Activated CD4-positive, CD25-positive, alpha-beta regulatory T cell treated with anti-CD3 and anti-CD28 coated beads, Interleukin-2, amount 50 U/mL, for 72 hours (primary cell): ENCODE data around the gene TPO.
"Not testable (repeated sequence)": the region's sequence is repeated elsewhere in the genome, so short reads cannot be mapped to it uniquely, and the experiment has no call there.

Experiments
- DNase-seq: peaks from one replicate; pipeline ENCODE4 v3.0.0; 2021

TPO gene

GRCh38 chr2:1486670-1487069 is 73.4 kb downstream of the TPO start:
- DNase-seq = no peak

DNA sequence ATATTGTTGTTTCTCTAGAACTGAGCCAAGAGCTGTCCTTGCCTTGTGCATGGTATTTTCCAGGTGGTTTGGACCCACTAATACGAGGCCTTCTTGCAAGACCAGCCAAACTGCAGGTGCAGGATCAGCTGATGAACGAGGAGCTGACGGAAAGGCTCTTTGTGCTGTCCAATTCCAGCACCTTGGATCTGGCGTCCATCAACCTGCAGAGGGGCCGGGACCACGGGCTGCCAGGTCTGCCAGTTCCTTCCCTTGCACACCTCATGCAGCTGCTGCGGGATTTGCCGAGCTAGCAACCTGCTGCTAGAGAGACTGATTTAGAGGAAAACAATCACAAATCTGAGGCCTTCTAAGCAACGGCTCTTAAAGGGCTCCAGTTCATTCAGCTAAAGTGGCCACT is 74.5 kb downstream of the TPO start:
- DNase-seq = no peak

DNA sequence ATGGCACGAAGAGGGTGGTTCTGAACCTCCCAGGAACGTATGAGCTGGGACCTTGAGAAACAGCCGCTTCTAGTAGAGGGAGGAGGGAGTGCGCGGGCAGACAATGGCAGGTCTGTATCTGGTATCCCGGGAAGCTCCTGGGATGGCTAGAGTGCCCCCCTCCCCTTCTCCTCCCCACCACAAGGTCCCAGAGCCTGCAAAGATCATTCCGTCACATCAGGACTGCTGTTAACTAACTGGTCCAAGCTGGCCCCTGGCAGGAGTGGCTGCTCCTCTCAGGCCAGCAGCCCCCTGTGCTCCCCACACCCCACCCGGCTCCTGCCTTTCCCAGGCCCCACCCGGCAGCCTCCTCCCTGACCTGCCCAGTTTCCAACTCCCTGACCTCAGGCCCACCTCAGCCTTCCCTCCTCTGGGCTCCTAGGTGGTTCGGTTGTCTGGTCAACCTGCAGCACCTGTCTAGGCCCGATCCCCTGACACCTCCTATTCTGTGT is 75.0 kb downstream of the TPO start:
- DNase-seq = no peak

GRCh38 chr2:1488851-1489250 is 75.6 kb downstream of the TPO start:
- no peak for DNase-seq

GRCh38 chr2:1489486-1489885 is 76.2 kb downstream of the TPO start:
- DNase-seq = no peak

DNA sequence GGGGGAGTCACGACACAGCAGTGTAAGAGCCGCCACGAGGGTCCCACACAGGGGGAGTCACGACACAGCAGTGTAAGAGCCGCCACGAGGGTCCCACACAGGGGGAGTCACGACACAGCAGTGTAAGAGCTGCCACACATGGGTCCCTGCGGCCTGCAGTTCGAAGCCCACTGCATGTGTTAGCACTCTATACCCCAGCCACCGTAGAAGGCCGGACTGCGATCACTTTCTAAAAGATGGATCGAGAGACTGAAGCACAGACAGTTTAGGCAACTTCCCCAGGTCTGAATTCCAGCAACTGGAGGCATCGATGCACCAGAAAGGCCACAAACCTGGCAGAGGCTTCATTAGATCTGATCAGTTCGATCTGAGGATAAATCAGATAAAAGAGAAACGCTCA is 77.1 kb downstream of the TPO start:
- DNase-seq = not testable (repeated sequence)

- DNase-seq = no peak
These were observed 78.5 kb downstream of the TPO start for GRCh38 chr2:1491751-1492150.

GRCh38 chr2:1492231-1492630 is 79.0 kb downstream of the TPO start:
- DNase-seq = not testable (repeated sequence)

DNA sequence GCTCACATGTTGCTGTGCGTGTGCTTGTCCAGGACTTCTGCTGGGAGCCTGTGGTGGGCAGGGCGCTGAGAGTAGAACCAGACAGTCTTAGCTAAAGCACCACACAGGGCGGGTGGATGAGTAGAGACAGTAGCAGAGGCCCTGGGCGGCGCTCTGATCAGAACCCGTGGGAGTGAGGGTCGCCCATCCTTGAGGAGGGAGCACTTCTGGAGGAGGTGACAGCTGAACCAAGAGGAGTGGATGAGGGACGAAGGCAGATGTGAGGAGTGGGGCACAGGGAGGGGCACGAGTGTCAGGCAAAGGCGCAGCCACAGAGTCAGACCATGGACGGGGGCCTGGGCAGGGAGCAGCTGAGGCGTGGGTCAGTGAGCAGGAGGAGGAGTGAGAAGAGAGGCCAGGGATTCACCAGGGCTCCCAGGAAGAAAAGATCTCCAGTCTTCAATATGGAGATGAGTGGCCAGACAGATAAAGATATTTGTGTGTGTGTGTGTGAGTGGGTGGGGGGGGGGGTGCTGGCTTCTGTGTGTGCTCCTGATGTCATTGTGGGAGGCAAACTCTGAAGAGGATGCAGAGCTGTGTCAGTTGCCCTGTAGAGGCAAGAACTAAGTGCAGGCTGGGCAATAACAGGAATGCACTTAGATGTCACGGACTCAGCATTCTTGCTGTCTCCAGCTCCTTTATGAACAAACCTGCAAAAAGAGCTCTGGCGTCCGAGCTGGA is 79.6 kb downstream of the TPO start:
- DNase-seq = no peak

DNA sequence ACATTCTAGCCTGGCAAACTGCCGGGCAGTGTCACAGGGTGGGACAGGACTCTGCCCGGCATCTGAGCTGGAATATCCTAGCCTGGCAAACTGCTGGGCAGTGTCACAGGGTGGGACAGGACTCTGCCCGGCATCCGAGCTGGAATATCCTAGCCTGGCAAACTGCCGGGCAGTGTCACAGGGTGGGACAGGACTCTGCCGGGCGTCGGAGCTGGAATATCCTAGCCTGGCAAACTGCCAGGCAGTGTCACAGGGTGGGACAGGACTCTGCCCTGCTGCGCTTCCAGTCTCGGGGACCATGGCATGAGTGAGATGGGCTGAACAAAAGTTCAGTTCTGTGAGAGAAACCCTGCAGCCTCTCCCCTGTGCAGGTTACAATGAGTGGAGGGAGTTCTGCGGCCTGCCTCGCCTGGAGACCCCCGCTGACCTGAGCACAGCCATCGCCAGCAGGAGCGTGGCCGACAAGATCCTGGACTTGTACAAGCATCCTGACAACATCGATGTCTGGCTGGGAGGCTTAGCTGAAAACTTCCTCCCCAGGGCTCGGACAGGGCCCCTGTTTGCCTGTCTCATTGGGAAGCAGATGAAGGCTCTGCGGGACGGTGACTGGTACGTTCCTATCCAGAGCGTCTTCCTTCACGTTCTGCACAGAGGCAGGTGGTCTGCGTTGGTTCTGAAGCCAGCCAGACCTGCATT is 80.3 kb downstream of the TPO start:
- no peak for DNase-seq

DNA sequence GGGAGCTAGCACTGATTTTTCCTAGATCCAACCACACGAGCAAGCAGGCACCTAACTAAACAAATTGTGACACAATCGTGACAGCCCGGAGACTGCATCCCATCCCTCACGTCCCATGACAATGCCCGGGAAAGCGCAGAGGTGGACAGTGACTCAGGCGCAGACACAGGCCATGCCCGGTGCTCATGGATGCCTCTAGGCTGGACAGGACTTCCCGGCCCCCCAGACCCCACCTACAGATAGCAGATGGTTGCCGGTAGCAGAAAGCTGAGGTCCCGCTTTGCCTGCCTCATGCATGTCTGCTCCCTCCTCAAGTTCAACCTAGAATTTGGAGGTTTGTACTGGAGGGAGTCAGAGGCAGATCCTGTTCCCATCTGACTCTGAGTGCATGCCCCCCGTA is 81.0 kb downstream of the TPO start:
- no peak for DNase-seq

DNA sequence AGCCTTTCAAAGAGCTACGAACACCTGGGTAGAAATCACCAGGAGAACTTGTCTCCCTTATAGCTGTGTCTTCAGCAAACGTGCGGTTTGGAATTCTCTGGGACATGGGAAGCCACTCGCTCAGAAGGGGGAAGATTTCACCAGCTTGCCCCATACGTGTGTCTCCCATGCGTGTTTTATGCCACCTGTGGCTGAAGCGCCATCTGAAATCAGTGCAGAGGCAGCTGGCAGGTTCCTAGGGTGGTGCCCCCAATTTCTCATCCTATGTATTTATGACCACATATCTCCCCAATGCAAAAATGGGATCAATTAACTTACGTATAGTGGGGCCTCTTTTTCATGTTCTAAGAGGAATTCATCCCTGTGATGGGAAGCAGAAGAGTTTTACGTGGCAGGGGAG is 81.6 kb downstream of the TPO start:
- DNase-seq = no peak

DNA sequence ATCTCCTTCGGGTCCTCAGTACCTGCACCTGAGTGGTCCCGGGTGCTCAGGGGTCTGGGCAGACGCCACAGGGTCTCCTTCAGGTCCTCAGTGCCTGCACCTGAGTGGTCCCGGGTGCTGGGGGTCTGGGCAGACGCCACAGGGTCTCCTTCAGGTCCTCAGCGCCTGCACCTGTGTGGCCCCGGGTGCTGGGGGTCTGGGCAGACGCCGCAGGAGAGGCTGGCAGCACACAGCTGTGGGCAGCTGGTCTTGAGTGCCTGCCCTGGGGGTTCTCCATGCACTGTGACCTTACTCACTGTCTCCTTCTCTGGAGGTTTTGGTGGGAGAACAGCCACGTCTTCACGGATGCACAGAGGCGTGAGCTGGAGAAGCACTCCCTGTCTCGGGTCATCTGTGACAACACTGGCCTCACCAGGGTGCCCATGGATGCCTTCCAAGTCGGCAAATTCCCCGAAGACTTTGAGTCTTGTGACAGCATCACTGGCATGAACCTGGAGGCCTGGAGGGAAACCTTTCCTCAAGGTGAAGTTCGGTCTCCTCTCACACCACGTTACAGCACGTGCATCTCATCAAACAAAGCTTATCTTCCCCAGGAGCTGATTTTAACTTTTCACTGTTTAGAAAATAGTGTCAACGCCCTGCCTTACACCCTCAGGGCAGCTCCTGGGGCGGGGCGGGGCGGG is 82.6 kb downstream of the TPO start:
- no peak for DNase-seq

GRCh38 chr2:1496359-1496821 is 83.1 kb downstream of the TPO start:
- no peak for DNase-seq

GRCh38 chr2:1497122-1497611 is 83.9 kb downstream of the TPO start:
- DNase-seq = no peak

DNA sequence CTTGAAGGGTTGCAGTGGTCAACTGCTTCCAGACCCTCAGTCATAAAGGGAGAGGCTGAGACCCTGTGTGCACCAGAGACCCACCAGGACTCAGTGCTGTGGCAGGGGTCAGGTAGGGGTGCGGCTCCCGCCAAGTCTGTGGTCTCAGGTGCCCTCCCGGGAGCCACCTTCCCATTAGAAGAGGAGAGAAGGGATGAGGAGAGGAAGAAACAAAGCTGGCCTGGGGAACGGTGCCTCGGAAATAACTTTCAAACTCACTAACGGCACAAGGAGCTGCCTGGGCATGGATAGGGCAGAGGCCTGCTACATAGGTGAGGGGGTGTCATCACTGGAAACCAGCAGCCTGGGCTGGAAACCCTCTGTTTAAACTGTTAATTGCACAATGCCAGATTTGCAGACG is 84.9 kb downstream of the TPO start:
- no peak for DNase-seq

GRCh38 chr2:1499033-1499795 is 86.0 kb downstream of the TPO start:
- no peak for DNase-seq

DNA sequence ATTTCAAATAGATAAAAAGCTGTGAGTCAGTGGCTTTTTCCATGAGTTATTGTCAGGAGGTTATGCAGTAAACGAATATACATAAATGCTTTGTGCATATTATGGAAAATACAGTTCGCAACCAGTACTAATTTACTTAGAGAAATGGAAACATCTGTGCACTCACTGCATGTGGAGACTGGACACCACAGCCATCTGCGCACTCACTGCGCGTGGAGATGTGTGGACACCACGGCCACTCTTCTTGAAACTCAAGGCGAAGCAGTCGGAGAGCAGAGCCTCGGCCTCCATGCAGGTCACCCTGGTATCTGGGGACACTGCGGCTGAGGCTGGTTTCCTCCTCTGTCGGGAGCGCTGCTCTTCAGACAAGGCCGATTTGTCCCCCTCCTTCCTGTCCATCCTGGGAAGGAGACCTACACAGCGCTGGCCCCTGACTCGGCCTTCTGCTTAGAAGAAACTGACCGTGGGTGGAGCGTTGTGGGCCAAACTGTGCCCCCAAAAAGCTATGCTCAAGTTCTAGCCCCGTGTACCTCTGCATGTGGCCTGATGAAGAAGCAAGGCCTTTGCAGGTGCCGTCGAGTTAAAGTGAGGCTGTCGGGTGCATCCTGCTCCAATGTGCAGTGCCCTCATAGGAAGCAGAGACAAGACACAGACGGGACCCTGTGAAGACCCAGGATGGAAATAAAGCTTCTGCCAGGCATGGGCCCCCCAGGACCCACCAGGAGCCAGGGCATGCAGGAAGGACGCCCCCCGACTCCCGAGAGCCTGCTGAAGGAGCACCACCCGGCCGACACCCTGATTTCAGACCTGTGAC is 88.0 kb downstream of the TPO start:
- no peak for DNase-seq

DNA sequence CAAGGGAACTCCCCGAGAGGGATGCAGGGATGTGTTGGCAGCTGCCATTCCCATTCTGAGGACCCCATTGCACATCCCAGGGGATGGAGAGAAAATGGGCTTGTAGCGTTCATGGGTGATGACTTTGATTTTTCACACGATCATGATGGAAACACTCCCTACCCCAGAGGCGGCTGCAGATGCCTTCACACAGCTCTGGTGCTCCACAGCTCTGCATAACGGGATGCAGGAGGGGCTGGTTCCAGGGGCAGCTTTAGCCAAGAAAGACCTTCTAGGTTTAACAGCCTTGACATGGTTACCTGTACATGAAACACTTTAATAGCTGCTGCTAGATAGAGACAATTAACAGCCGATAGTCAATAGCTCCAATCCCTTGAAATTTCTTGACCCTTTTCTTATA is 88.7 kb downstream of the TPO start:
- no peak for DNase-seq

- no peak for DNase-seq
These were observed 89.6 kb downstream of the TPO start for GRCh38 chr2:1502891-1503304.

- DNase-seq = no peak
These were observed 90.4 kb downstream of the TPO start for GRCh38 chr2:1503471-1504310.
